HEK293 (cell line): Measurements from ENCODE around the gene LAG3.

Experiments used
- BCL11B ChIP-seq: fragments of 450-650 bp; formaldehyde crosslinking; IDR thresholded peaks from 2 replicates; pipeline ENCODE4 v1.5.1; 2016; ENCODE audit warnings: low read depth, missing biosample characterization, missing genetic modification characterization
- EGR2 ChIP-seq: fragments of 450-650 bp; formaldehyde crosslinking; IDR thresholded peaks from 2 replicates; pipeline ENCODE4 v1.5.1; 2016; ENCODE audit warnings: low read depth, missing biosample characterization, missing genetic modification characterization
- GLI2 ChIP-seq: fragments of 450-650 bp; formaldehyde crosslinking; IDR thresholded peaks from 2 replicates; pipeline ENCODE4; 2017; ENCODE audit warnings: missing biosample characterization, missing genetic modification characterization, low read depth, borderline replicate concordance
- MEIS1 ChIP-seq: sonication (generic); formaldehyde crosslinking; IDR thresholded peaks from 2 replicates; pipeline ENCODE4 v1.8.1; 2022; ENCODE audit warnings: missing genetic modification reagents, mild to moderate bottlenecking, borderline replicate concordance
- OVOL3 ChIP-seq: fragments of 450-650 bp; formaldehyde crosslinking; IDR thresholded peaks from 2 replicates; pipeline ENCODE4 v1.5.1; 2016; ENCODE audit warnings: missing biosample characterization, missing genetic modification characterization
- PATZ1 ChIP-seq: fragments of 450-650 bp; formaldehyde crosslinking; IDR thresholded peaks from 2 replicates; pipeline ENCODE4 v1.5.1; 2016; ENCODE audit warnings: missing biosample characterization, missing genetic modification characterization
- RBAK ChIP-seq: fragments of 450-650 bp; formaldehyde crosslinking; IDR thresholded peaks from 2 replicates; pipeline ENCODE4 v1.5.1; 2016; ENCODE audit warnings: missing biosample characterization, missing genetic modification characterization
- SCRT1 ChIP-seq: fragments of 450-650 bp; formaldehyde crosslinking; IDR thresholded peaks from 2 replicates; pipeline ENCODE4 v1.5.1; 2016; ENCODE audit warnings: missing biosample characterization, missing genetic modification characterization, borderline replicate concordance
- SCRT2 ChIP-seq: fragments of 450-650 bp; formaldehyde crosslinking; IDR thresholded peaks from 2 replicates; pipeline ENCODE4 v1.5.1; 2016; ENCODE audit warnings: missing biosample characterization, missing genetic modification characterization
- SP7 ChIP-seq: fragments of 450-650 bp; formaldehyde crosslinking; IDR thresholded peaks from 2 replicates; pipeline ENCODE4 v1.5.1; 2016; ENCODE audit warnings: missing biosample characterization, missing genetic modification characterization
- YY1 ChIP-seq: fragments of 450-650 bp; formaldehyde crosslinking; IDR thresholded peaks from 2 replicates; pipeline ENCODE4 v1.5.1; 2018; ENCODE audit warnings: missing biosample characterization, missing genetic modification characterization
- ZBTB10 ChIP-seq: fragments of 450-650 bp; formaldehyde crosslinking; IDR thresholded peaks from 2 replicates; pipeline ENCODE4 v1.5.1; 2016; ENCODE audit warnings: missing biosample characterization, missing genetic modification characterization
- ZFHX2 ChIP-seq: fragments of 450-650 bp; formaldehyde crosslinking; conservative IDR thresholded peaks from 2 replicates; pipeline ENCODE4 v1.5.1; 2016; ENCODE audit warnings: missing biosample characterization, missing genetic modification characterization
- ZNF121 ChIP-seq: fragments of 450-650 bp; formaldehyde crosslinking; IDR thresholded peaks from 2 replicates; pipeline ENCODE4 v1.5.1; 2016; ENCODE audit warnings: missing biosample characterization, missing genetic modification characterization
- ZNF311 ChIP-seq: fragments of 450-650 bp; formaldehyde crosslinking; IDR thresholded peaks from 2 replicates; pipeline ENCODE4 v1.5.1; 2017; ENCODE audit warnings: missing biosample characterization, missing genetic modification characterization, borderline replicate concordance
- ZNF335 ChIP-seq: fragments of 450-650 bp; formaldehyde crosslinking; conservative IDR thresholded peaks from 2 replicates; pipeline ENCODE4 v1.5.1; 2016; ENCODE audit warnings: missing biosample characterization, missing genetic modification characterization
- ZNF341 ChIP-seq: fragments of 450-650 bp; formaldehyde crosslinking; IDR thresholded peaks from 2 replicates; pipeline ENCODE4; 2016; ENCODE audit warnings: low read depth, missing biosample characterization, missing genetic modification characterization
- ZNF391 ChIP-seq: fragments of 450-650 bp; formaldehyde crosslinking; IDR thresholded peaks from 2 replicates; pipeline ENCODE4 v1.5.1; 2016; ENCODE audit warnings: low read depth, missing biosample characterization, missing genetic modification characterization, borderline replicate concordance
- ZNF530 ChIP-seq: fragments of 450-650 bp; formaldehyde crosslinking; IDR thresholded peaks from 2 replicates; pipeline ENCODE4 v1.5.1; 2016; ENCODE audit warnings: low read depth, missing biosample characterization, missing genetic modification characterization
- ZNF558 ChIP-seq: fragments of 450-650 bp; formaldehyde crosslinking; IDR thresholded peaks from 2 replicates; pipeline ENCODE4 v1.5.1; 2016; ENCODE audit warnings: missing biosample characterization, missing genetic modification characterization
- ZNF785 ChIP-seq: fragments of 450-650 bp; formaldehyde crosslinking; IDR thresholded peaks from 2 replicates; pipeline ENCODE4 v1.5.1; 2016; ENCODE audit warnings: missing biosample characterization, missing genetic modification characterization
- ZNF843 ChIP-seq: fragments of 450-650 bp; formaldehyde crosslinking; IDR thresholded peaks from 2 replicates; pipeline ENCODE4 v1.5.1; 2016; ENCODE audit warnings: missing biosample characterization, missing genetic modification characterization
- TF ChIP-seq, protein P1 (sequence below): fragments of 450-650 bp; formaldehyde crosslinking; IDR thresholded peaks from 2 replicates; pipeline ENCODE4 v1.5.1; 2016; ENCODE audit warnings: missing biosample characterization, missing genetic modification characterization
- TF ChIP-seq, protein P2 (sequence below): fragments of 450-650 bp; formaldehyde crosslinking; IDR thresholded peaks from 2 replicates; pipeline ENCODE4 v1.5.1; 2017; ENCODE audit warnings: missing biosample characterization, missing genetic modification characterization
- TF ChIP-seq, protein P3 (sequence below): fragments of 450-650 bp; formaldehyde crosslinking; IDR thresholded peaks from 2 replicates; pipeline ENCODE4 v1.5.0; 2017; ENCODE audit warnings: missing biosample characterization, missing genetic modification characterization, borderline replicate concordance

The LAG3 gene

DNA sequence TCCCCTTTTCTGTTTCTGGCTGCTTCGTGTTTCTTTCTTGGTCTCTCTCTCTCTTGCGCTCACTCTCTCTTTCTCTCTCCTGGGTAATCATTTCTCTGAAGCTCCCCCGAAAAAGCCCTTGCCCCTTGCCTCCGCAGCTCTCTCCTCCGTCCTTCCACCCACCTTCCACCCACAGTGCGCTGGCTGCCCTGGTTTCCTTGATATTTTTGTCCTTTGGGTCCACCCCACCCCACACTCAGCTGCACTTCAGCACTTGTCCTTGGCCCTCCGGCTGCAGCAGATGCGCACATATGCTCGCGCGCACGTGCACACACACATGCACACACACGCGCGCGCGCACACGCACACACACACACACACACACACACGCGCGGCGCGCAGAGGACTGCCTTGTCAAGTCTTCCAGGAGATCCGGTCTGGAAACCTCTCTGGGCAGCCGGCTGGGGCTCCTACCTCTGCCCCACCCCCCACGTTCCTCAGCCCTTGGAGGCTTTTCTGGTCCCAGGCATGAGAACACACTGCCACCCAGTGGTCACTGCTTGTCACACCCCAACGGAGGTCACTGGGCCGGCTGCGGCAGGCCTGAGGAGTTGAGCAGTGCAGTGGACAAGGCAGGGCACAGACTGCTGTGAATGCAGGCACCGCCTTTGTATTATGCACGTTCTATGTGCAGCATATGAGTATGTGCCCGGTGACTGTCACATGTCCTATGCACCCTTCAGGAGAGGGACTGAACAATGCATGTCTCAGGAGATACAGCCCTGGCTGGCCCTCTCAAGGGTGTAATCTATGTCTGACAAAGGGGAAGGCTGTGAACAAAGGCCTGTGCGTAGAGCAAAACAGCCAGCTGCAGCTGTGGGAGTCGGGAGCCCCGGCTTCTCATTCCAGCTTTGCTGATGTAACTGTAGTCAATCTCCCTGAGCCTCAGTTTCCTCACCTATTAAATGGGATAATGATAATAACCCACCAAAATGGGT is 6.5 kb downstream of the LAG3 start (continued):
- TF ChIP-seq PATZ1 (tag by site-specific recombination) (peak; percentile 98), ZNF335 (tag by site-specific recombination) (peak; percentile 99), ZFHX2 (tag by site-specific recombination) (peak; percentile 97), ZNF785 (tag by site-specific recombination) (no peak; the same call in 1 of the 2 replicates), MEIS1 (CRISPR knock-in tag) (no peak), YY1 (tag by site-specific recombination) (no peak), BCL11B (peak; percentile 73; the same call in 1 of the 2 replicates), GLI2 (tag by site-specific recombination) (no peak), ZNF391 (tag by site-specific recombination) (peak; percentile 96), OVOL3 (no peak), EGR2 (peak; percentile 95), ZNF530 (tag by site-specific recombination) (no peak), ZNF121 (tag by site-specific recombination) (0 out of 2 replicates have a peak, but pooled peaks have one; percentile 23), ZNF843 (peak; percentile 85), SCRT1 (tag by site-specific recombination) (no peak), ZNF341 (tag by site-specific recombination) (no peak), SCRT2 (tag by site-specific recombination) (peak; percentile 28), ZNF311 (tag by site-specific recombination) (no peak), ZNF558 (tag by site-specific recombination) (0 out of 2 replicates have a peak, but pooled peaks have one; percentile 37), SP7 (tag by site-specific recombination) (peak; percentile 92), ZBTB10 (tag by site-specific recombination) (peak; percentile 84), RBAK (no peak)
- TF ChIP-seq, protein P1, sequence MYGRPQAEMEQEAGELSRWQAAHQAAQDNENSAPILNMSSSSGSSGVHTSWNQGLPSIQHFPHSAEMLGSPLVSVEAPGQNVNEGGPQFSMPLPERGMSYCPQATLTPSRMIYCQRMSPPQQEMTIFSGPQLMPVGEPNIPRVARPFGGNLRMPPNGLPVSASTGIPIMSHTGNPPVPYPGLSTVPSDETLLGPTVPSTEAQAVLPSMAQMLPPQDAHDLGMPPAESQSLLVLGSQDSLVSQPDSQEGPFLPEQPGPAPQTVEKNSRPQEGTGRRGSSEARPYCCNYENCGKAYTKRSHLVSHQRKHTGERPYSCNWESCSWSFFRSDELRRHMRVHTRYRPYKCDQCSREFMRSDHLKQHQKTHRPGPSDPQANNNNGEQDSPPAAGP (tag by site-specific recombination) = peak; percentile 86
- TF ChIP-seq, protein P2, sequence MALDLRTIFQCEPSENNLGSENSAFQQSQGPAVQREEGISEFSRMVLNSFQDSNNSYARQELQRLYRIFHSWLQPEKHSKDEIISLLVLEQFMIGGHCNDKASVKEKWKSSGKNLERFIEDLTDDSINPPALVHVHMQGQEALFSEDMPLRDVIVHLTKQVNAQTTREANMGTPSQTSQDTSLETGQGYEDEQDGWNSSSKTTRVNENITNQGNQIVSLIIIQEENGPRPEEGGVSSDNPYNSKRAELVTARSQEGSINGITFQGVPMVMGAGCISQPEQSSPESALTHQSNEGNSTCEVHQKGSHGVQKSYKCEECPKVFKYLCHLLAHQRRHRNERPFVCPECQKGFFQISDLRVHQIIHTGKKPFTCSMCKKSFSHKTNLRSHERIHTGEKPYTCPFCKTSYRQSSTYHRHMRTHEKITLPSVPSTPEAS (tag by site-specific recombination) = peak; percentile 100
- TF ChIP-seq, protein P3, sequence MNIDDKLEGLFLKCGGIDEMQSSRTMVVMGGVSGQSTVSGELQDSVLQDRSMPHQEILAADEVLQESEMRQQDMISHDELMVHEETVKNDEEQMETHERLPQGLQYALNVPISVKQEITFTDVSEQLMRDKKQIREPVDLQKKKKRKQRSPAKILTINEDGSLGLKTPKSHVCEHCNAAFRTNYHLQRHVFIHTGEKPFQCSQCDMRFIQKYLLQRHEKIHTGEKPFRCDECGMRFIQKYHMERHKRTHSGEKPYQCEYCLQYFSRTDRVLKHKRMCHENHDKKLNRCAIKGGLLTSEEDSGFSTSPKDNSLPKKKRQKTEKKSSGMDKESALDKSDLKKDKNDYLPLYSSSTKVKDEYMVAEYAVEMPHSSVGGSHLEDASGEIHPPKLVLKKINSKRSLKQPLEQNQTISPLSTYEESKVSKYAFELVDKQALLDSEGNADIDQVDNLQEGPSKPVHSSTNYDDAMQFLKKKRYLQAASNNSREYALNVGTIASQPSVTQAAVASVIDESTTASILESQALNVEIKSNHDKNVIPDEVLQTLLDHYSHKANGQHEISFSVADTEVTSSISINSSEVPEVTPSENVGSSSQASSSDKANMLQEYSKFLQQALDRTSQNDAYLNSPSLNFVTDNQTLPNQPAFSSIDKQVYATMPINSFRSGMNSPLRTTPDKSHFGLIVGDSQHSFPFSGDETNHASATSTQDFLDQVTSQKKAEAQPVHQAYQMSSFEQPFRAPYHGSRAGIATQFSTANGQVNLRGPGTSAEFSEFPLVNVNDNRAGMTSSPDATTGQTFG = no peak; the same call in 1 of the 2 replicates
